ENCODE data around the gene ANAPC1.
A peak's percentile ranks its signal among the peaks of the same experiment; 100 is the strongest.
"Not testable (repeated sequence)": the region's sequence is repeated elsewhere in the genome, so short reads cannot be mapped to it uniquely, and the experiment has no call there.

The ANAPC1 gene

GRCh38 chr2:111896576-111896975, 12.6 kb upstream of the ANAPC1 start:
- no peak overlapping the region for H3K4me3 ChIP-seq (ENCODE audit: low read length)
- no peak for DNase-seq (ENCODE audit: low read depth)
- no peak for TF ChIP-seq CTCF (conservative IDR thresholded peaks at IDR 0.05; ENCODE audit: low read depth, low read length)

- H3K4me3 ChIP-seq (ENCODE audit: low read length) = no peak overlapping the region
- DNase-seq (ENCODE audit: low read depth) = no peak
- TF ChIP-seq CTCF (conservative IDR thresholded peaks at IDR 0.05; ENCODE audit: low read depth, low read length) = no peak
Measured at GRCh38 chr2:111896024-111896423, 12.0 kb upstream of the ANAPC1 start.

GRCh38 chr2:111884592-111884964, 585 bp upstream of the ANAPC1 start:
- DNase-seq (ENCODE audit: low read depth) = no peak
- TF ChIP-seq CTCF (conservative IDR thresholded peaks at IDR 0.05; ENCODE audit: low read depth, low read length) = no peak
- peak overlapping the region; percentile 91 for H3K4me3 ChIP-seq (ENCODE audit: low read length)

- DNase-seq (ENCODE audit: low read depth) = not testable (repeated sequence)
Measured at GRCh38 chr2:111872806-111873205, 11.2 kb downstream of the ANAPC1 start.

GRCh38 chr2:111865124-111865523, 18.9 kb downstream of the ANAPC1 start:
- not testable (repeated sequence) for DNase-seq (ENCODE audit: low read depth); H3K4me3 ChIP-seq (ENCODE audit: low read length)

More at GRCh38 chr2:111872806-111873205, 11.2 kb downstream of the ANAPC1 start:
- not testable (repeated sequence) for H3K4me3 ChIP-seq (ENCODE audit: low read length)

GRCh38 chr2:111860005-111860404, 24.0 kb downstream of the ANAPC1 start:
- DNase-seq (ENCODE audit: low read depth) = not testable (repeated sequence)

GRCh38 chr2:111852544-111852943, 31.4 kb downstream of the ANAPC1 start:
- DNase-seq (ENCODE audit: low read depth); H3K4me3 ChIP-seq (ENCODE audit: low read length): not testable (repeated sequence)

More at GRCh38 chr2:111860005-111860404, 24.0 kb downstream of the ANAPC1 start:
- not testable (repeated sequence) for H3K4me3 ChIP-seq (ENCODE audit: low read length)

- not testable (repeated sequence) for H3K4me3 ChIP-seq (ENCODE audit: low read length); DNase-seq (ENCODE audit: low read depth)
- TF ChIP-seq CTCF (conservative IDR thresholded peaks at IDR 0.05; ENCODE audit: low read depth, low read length) = peak; percentile 51
Measured at GRCh38 chr2:111850646-111851045, 33.3 kb downstream of the ANAPC1 start.

GRCh38 chr2:111839625-111840282, 44.2 kb downstream of the ANAPC1 start:
- not testable (repeated sequence) for H3K4me3 ChIP-seq (ENCODE audit: low read length); DNase-seq (ENCODE audit: low read depth)

GRCh38 chr2:111838992-111839391, 45.0 kb downstream of the ANAPC1 start:
- DNase-seq (ENCODE audit: low read depth); H3K4me3 ChIP-seq (ENCODE audit: low read length): not testable (repeated sequence)

GRCh38 chr2:111834221-111834620, 49.8 kb downstream of the ANAPC1 start:
- H3K4me3 ChIP-seq (ENCODE audit: low read length); DNase-seq (ENCODE audit: low read depth): not testable (repeated sequence)

- not testable (repeated sequence) for DNase-seq (ENCODE audit: low read depth)
Measured at GRCh38 chr2:111830479-111830878, 53.5 kb downstream of the ANAPC1 start.

GRCh38 chr2:111828217-111828766, 55.7 kb downstream of the ANAPC1 start:
- H3K4me3 ChIP-seq (ENCODE audit: low read length); DNase-seq (ENCODE audit: low read depth): not testable (repeated sequence)

More at GRCh38 chr2:111830479-111830878, 53.5 kb downstream of the ANAPC1 start:
- H3K4me3 ChIP-seq (ENCODE audit: low read length) = not testable (repeated sequence)

GRCh38 chr2:111812970-111813622, 70.9 kb downstream of the ANAPC1 start:
- DNase-seq (ENCODE audit: low read depth); H3K4me3 ChIP-seq (ENCODE audit: low read length): not testable (repeated sequence)

Data from retinal pigment epithelial cell (primary cell).